HL-60 (cell line): Measurements from ENCODE around the gene ADAM12.

ENCODE experiments used
- CTCF ChIP-seq: IDR thresholded peaks from one replicate; pipeline ENCODE4 v1.5.1; 2011; ENCODE audit warnings: low read length, control low read depth, inconsistent platforms; ENCODE audit not compliant: insufficient read depth
- POLR2AphosphoS5 ChIP-seq: IDR thresholded peaks from 2 replicates; pipeline ENCODE4 v1.6.1; 2012; ENCODE audit warnings: low read depth
- REST ChIP-seq: IDR thresholded peaks from 2 replicates; pipeline ENCODE4 v1.6.1; 2012; ENCODE audit warnings: low read depth; ENCODE audit not compliant: insufficient replicate concordance

- TF ChIP-seq POLR2AphosphoS5 (no peak), CTCF (no peak), REST (no peak)
These were observed 360.6 kb downstream of the ADAM12 start for GRCh38 chr10:126027692-126028091.
